HEK293T (cell line): ENCODE data around the gene ZDHHC14.

Experiments used
- BHLHE40 ChIP-seq: fragments of 450-650 bp; IDR thresholded peaks from 2 replicates; pipeline ENCODE4 v1.6.1; 2016; ENCODE audit warnings: mild to moderate bottlenecking, moderate library complexity, borderline replicate concordance
- CTBP1 ChIP-seq: fragments of 450-650 bp; IDR thresholded peaks from 2 replicates; pipeline ENCODE4 v1.6.1; 2016; ENCODE audit warnings: borderline replicate concordance
- ELF4 ChIP-seq: fragments of 450-650 bp; IDR thresholded peaks from 2 replicates; pipeline ENCODE4 v1.6.1; 2017; ENCODE audit warnings: antibody characterized with exemption
- FOXA1 ChIP-seq: fragments of 450-650 bp; IDR thresholded peaks from 2 replicates; pipeline ENCODE4 v1.6.1; 2016; ENCODE audit warnings: mild to moderate bottlenecking
- FOXK2 ChIP-seq: fragments of 450-650 bp; IDR thresholded peaks from 2 replicates; pipeline ENCODE4 v1.6.1; 2016; ENCODE audit warnings: mild to moderate bottlenecking
- FOXM1 ChIP-seq: fragments of 450-650 bp; IDR thresholded peaks from 2 replicates; pipeline ENCODE4 v1.6.1; 2017; ENCODE audit warnings: mild to moderate bottlenecking, borderline replicate concordance
- NFRKB ChIP-seq: fragments of 450-650 bp; IDR thresholded peaks from 2 replicates; pipeline ENCODE4 v1.6.1; 2016; ENCODE audit warnings: mild to moderate bottlenecking, moderate library complexity
- TARDBP ChIP-seq: fragments of 450-650 bp; IDR thresholded peaks from 2 replicates; pipeline ENCODE4 v1.6.1; 2016

GRCh38 chr6:157542414-157543160, 161.6 kb downstream of the ZDHHC14 start:
- TF ChIP-seq FOXK2 = no peak
- no peak for TF ChIP-seq FOXM1
- TF ChIP-seq BHLHE40 = no peak
- no peak for TF ChIP-seq FOXA1
- TF ChIP-seq TARDBP = no peak
- TF ChIP-seq CTBP1 = no peak
- TF ChIP-seq NFRKB = no peak
- TF ChIP-seq ELF4 = no peak
